GM21423 (cell line): Measurements from ENCODE around the gene SET.

Source experiments
- ATAC-seq: cut with Tn5 transposase; IDR thresholded peaks from one replicate; pipeline ENCODE4 v1.9.1; 2021; ENCODE audit warnings: mild to moderate bottlenecking, moderate library complexity; ENCODE audit not compliant: unreplicated experiment

The SET gene

GRCh38 chr9:128707446-128707845 is 18.4 kb downstream of the SET start:
- ATAC-seq: no peak

DNA sequence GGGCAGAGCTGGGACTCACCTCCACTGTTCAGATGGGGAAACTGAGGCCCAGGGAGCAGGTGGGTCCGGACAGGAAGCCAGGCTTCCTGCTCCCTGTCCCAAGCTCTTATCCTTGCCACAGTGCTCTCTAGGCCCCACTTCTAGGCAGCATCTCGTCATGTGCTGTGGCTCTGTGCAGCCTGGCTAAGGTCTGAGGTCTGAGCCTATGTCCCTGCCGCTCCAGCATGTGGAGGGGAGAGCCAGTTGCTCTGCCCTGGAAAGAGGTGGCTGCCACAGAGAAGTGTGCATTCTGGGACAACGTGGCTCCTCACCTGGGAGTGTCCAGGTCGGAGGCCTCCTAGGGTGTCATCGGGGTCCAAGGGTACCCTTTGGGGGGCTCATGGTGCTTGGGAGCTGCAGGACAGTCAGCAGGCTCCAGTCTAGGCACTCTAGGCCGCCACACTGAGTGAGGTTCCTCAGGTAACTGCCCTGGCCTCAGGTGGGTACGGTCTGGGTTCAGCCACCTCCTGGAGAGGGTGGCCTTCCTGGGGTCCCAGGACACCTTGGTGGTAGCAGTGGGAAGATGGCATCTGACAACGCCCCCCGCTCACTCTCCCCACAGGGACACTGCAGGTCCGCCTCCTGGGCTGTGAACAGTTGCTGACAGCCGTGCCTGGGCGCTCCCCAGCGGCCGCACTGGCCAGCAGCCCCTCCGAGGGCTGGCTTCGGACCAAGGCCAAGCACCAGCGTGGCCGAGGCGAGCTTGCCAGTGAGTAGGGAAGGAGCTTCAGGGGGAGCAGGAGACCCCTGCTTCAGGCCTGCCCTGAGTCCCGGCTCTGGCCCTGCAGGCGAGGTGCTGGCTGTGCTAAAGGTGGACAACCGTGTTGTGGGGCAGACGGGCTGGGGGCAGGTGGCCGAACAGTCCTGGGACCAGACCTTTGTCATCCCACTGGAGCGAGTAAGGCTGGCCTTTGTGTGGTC is 23.7 kb downstream of the SET start:
- no peak for ATAC-seq

DNA sequence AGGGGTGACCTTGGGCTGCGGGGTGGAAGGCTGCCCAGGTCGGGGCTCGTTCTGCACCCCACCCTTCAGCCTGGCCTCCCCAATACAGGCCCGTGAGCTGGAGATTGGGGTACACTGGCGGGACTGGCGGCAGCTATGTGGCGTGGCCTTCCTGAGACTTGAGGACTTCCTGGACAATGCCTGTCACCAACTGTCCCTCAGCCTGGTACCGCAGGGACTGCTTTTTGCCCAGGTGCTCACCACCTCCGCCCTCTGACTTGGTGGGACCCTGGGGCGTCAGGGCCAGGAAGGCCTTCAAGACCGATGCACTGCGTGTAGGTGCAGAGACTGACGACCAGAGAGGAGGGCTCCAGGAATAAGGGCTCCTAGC is 24.4 kb downstream of the SET start:
- ATAC-seq: no peak

DNA sequence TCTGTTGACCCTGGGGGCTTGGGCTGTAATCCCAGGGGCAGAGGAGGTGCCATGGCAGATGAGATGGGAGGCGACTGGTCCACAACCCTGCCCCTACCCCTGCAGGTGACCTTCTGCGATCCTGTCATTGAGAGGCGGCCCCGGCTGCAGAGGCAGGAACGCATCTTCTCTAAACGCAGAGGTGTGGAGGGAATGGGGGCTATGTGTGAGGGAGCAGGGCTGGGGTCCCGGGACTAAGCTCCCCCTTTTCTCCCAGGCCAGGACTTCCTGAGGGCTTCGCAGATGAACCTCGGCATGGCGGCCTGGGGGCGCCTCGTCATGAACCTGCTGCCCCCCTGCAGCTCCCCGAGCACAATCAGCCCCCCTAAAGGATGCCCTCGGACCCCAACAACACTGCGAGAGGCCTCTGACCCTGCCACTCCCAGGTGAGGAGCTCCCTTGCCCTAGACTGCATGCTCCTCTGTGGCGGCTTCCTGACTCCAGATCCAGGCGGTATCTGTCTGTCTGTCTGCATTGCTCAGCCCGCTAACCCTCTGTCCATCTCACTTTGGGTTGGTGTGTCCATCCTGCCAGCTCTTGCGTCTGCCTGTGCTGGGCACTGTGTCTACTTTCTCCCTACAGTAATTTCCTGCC is 25.0 kb downstream of the SET start:
- ATAC-seq: no peak

- ATAC-seq: no peak
Measured at GRCh38 chr9:128714586-128715435, 25.8 kb downstream of the SET start.

DNA sequence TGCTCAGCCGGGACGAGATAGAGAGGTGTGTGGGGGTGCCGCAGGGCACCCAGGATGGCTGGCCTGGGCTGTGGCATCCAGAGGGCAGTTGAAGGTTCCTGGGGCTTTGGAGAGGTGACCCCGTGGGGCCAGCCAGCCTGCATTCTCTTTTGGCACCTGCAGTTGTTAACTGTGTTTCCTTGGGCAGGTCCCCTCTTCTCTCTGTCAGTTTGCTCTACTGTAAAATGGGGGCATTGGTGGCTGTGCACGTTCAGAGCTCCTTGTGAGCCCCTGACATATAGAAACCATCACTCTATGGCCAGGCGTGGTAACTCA is 26.4 kb downstream of the SET start:
- no peak for ATAC-seq

DNA sequence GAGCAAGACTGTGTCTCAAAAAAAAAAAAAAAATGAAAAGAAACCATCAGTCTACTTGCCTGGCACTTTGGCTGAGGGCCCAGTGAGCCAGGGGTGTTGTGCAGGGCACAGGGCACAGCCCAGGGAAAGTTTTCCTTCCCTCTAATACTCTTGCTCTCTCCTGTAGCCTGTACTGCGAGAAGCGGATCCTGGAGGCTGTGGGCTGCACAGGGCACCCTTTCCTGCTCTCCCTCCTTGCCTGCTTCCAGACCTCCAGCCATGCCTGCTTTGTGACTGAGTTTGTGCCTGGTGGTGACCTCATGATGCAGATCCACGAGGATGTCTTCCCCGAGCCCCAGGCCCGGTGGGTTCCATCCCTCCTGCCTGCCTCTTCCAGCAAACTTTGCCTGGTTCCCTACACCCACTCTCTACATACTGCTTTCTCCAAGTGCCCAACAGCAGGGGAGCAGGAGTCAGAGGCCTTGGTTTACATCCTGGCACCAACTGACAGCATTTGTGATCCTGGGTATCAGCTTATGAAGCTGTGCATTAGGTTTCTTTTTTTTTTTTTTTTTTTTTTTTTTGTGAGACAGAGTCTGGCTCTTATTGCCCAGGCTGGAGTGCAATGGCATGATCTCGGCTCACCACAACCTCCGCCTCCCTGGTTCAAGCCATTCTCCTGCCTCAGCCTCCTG is 27.7 kb downstream of the SET start:
- ATAC-seq: no peak

DNA sequence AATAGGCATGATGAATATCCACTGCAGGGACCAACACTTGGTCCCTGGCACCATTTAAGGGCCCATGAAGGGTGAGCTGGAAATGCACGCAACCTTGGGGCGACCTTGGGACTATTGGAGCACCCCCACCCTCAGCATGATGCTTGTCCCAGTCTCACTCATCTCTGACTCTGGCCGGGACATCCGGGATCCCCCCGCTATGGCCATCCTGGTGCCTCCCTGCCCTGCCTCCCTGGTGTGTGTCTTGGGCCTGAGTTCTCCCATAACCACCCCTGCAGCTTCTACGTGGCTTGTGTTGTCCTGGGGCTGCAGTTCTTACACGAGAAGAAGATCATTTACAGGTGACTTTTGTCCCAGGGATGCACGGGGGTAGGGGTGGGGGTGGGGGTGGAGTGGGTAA is 29.0 kb downstream of the SET start:
- ATAC-seq: no peak

DNA sequence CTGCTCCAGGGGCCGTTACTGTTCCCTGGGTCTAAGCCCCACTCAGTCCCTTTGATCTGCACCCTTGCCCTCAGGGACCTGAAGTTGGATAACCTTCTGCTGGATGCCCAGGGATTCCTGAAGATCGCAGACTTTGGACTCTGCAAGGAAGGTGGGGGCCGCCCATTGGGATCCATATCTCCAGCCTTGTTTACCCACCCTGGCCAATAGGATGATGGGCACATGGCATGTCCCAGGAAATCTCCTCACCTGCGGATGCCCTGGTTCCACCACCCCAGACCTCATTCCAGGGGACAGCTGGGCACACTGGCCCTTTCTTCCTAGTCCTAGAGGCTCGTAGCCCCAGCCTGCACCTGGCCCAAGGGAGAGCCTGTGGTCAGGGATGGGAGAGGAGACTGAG is 29.5 kb downstream of the SET start:
- no peak for ATAC-seq

- no peak for ATAC-seq
Measured at GRCh38 chr9:128719919-128720605, 31.0 kb downstream of the SET start.

GRCh38 chr9:128720841-128721486 is 31.9 kb downstream of the SET start:
- ATAC-seq: no peak

GRCh38 chr9:128721487-128722010 is 32.5 kb downstream of the SET start:
- no peak for ATAC-seq

DNA sequence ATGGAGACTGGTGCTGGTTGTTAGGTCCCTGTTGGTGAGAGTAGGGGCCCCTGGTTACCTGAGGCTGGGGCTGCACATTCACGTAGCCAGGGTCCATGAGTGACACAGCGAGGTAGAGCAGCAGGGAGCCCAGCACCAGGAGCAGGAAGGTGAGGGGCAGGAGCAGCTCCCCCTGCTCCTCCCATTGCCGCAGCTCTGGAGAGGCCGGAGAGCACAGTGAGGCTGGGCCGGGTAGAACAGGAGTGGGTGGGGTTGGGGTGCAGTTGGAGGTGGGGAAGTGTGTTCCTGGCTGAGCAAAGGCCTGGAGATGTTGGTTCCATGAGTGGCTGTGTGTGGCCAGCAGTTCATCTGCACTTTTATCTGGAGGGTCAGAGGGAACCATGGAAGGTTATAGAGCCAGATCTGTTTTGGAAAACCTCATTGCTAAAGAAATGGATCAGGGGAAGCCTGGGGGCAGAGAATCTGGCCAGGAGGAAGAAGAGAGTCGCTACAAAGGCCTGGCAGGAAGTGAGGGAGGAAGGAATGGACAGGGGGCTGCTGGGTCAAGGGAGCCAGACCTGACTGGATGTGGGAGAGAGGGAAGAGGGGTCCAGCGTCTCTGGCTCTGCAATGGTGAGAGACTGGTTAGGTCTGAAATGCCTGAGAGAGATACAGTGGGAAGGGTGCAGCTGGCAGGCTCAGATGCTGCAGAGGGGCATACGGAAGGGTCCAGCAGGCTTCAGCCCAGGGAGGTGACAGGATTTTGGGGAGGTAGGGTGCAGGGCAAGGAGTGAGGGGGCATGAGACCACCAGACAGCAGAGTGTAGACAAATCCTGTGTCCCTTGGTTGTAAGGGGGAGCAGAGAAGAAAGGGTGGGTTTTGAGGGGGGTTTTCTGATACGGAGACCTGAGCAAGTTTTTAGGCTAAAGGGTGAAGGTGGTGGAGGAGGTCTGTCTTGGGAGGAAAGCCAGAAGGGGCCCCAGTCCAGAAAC is 33.6 kb downstream of the SET start:
- no peak for ATAC-seq

GRCh38 chr9:128723352-128723865 is 34.4 kb downstream of the SET start:
- ATAC-seq: no peak

- peak; percentile 95 for ATAC-seq
Measured at GRCh38 chr9:128723866-128724743, 35.1 kb downstream of the SET start, which contains the start of gene ZDHHC12. Gene ZDHHC12 (minus strand): TSS chr9:128724127. CDS start chr9:128724093, 34 bp downstream.

- peak; percentile 2 for ATAC-seq
Measured at GRCh38 chr9:128724744-128725211, 35.8 kb downstream of the SET start.

GRCh38 chr9:128727640-128728248 is 38.7 kb downstream of the SET start:
- ATAC-seq: no peak
